GM23338 (cell line): Measurements from ENCODE around the gene LHX4. TPM values are rescaled to one million over a fixed set of nuclear protein-coding genes. Genes with fewer than 3 reads are reported as not detected.

Source experiments
- ATAC-seq: fragments of 200-7000 bp; cut with Tn5 transposase; 3 replicates; pipeline ENCODE4 v1.9.1; 2020
- DNase-seq: peaks from one replicate; pipeline ENCODE4 v3.0.0-alpha.2; 2015; ENCODE audit warnings: low spot score
- H2AFZ ChIP-seq: fragments of 200-600 bp; sonication (generic); 2 replicates; pipeline ENCODE4 v1.8.0; 2016; ENCODE audit warnings: antibody characterized with exemption, mild to moderate bottlenecking, moderate library complexity
- H3F3A ChIP-seq: fragments of 200-600 bp; sonication (generic); replicated peaks from 2 replicates; pipeline ENCODE4 v1.8.0; 2017; ENCODE audit warnings: antibody characterized with exemption, mixed run types, low read depth
- H3K27ac ChIP-seq: fragments of 200-600 bp; sonication (generic); 2 replicates; pipeline ENCODE4 v1.6.1; 2016; ENCODE audit warnings: low read depth
- H3K27me3 ChIP-seq: fragments of 200-600 bp; sonication (generic); 2 replicates; pipeline ENCODE4 v1.8.0; 2016; ENCODE audit warnings: mild to moderate bottlenecking, mixed run types, moderate library complexity; ENCODE audit not compliant: insufficient read depth
- H3K36me3 ChIP-seq: fragments of 200-600 bp; sonication (generic); 2 replicates; pipeline ENCODE4 v1.8.0; 2016; ENCODE audit warnings: mild to moderate bottlenecking; ENCODE audit not compliant: insufficient read depth
- H3K4me1 ChIP-seq: fragments of 200-600 bp; sonication (generic); 2 replicates; pipeline ENCODE4 v1.8.0; 2016; ENCODE audit warnings: mild to moderate bottlenecking, moderate library complexity; ENCODE audit not compliant: insufficient read depth
- H3K4me2 ChIP-seq: fragments of 200-600 bp; sonication (generic); 2 replicates; pipeline ENCODE4 v1.7.1; 2017; ENCODE audit warnings: mixed run types
- H3K4me3 ChIP-seq: fragments of 200-600 bp; sonication (generic); 2 replicates; pipeline ENCODE4 v1.6.1; 2016; ENCODE audit warnings: mixed run types
- H3K79me2 ChIP-seq: fragments of 200-600 bp; sonication (generic); replicated peaks from 2 replicates; pipeline ENCODE4 v1.8.0; 2017; ENCODE audit warnings: mild to moderate bottlenecking; ENCODE audit not compliant: insufficient read depth
- H3K9me2 ChIP-seq: fragments of 200-600 bp; sonication (generic); 2 replicates; pipeline ENCODE4 v1.8.0; 2017; ENCODE audit not compliant: insufficient read depth
- H4K20me1 ChIP-seq: fragments of 200-600 bp; sonication (generic); replicated peaks from 2 replicates; pipeline ENCODE4 v1.8.0; 2017; ENCODE audit warnings: mild to moderate bottlenecking; ENCODE audit not compliant: insufficient read depth
- H3K27ac Mint-ChIP-seq: 2 replicates; pipeline ENCODE4 v1.8.0; 2020; ENCODE audit warnings: inconsistent platforms, mild to moderate bottlenecking, moderate library complexity, mixed read lengths
- H3K27me3 Mint-ChIP-seq: 3 replicates; pipeline ENCODE4 v1.8.0; 2022; ENCODE audit warnings: low read depth, mild to moderate bottlenecking, moderate library complexity, mixed read lengths, inconsistent platforms; ENCODE audit not compliant: insufficient read depth, poor library complexity
- H3K36me3 Mint-ChIP-seq: 3 replicates; pipeline ENCODE4 v1.8.0; 2021; ENCODE audit warnings: low read depth, mild to moderate bottlenecking, inconsistent platforms, moderate library complexity, mixed read lengths
- H3K4me1 Mint-ChIP-seq: 3 replicates; pipeline ENCODE4 v1.8.0; 2020; ENCODE audit warnings: mild to moderate bottlenecking, inconsistent platforms, mixed read lengths
- H3K4me3 Mint-ChIP-seq: 3 replicates; pipeline ENCODE4 v1.8.0; 2021; ENCODE audit warnings: moderate library complexity, mild to moderate bottlenecking, inconsistent platforms, mixed read lengths
- H3K9me3 Mint-ChIP-seq: 3 replicates; pipeline ENCODE4 v1.8.0; 2020; ENCODE audit warnings: moderate library complexity, mild to moderate bottlenecking, inconsistent platforms, mixed read lengths
- CREB1 ChIP-seq: fragments of 250-450 bp; sonication (Bioruptor Pico); IDR thresholded peaks from 2 replicates; pipeline ENCODE4 v1.5.0; 2020; ENCODE audit warnings: low read depth, mild to moderate bottlenecking, moderate library complexity
- EZH2 ChIP-seq: fragments of 200-600 bp; sonication (generic); IDR thresholded peaks from one replicate; pipeline ENCODE4 v1.8.0; 2017; ENCODE audit warnings: antibody characterized with exemption, mild to moderate bottlenecking, low read depth; ENCODE audit not compliant: unreplicated experiment
- EZH2phosphoT487 ChIP-seq: fragments of 200-600 bp; sonication (generic); IDR thresholded peaks from one replicate; pipeline ENCODE4 v1.8.1; 2018; ENCODE audit warnings: antibody characterized with exemption; ENCODE audit not compliant: unreplicated experiment
- JUNB ChIP-seq: IDR thresholded peaks from one replicate; pipeline ENCODE4 v1.6.1; 2016; ENCODE audit warnings: antibody characterized with exemption; ENCODE audit not compliant: unreplicated experiment
- NANOG ChIP-seq: IDR thresholded peaks from 2 replicates; pipeline ENCODE4 v1.6.1; 2016; ENCODE audit warnings: antibody characterized with exemption, borderline replicate concordance
- POLR2AphosphoS5 ChIP-seq: IDR thresholded peaks from 2 replicates; pipeline ENCODE4 v1.6.1; 2016; ENCODE audit warnings: antibody characterized with exemption, low read depth
- STAT1 ChIP-seq: IDR thresholded peaks from one replicate; pipeline ENCODE4 v1.6.1; 2016; ENCODE audit warnings: antibody characterized with exemption; ENCODE audit not compliant: unreplicated experiment
- ZNF114 ChIP-seq: fragments of 250-450 bp; sonication (Bioruptor Pico); IDR thresholded peaks from 2 replicates; pipeline ENCODE4 v1.5.0; 2020; ENCODE audit warnings: mild to moderate bottlenecking, moderate library complexity
- ZNF331 ChIP-seq: fragments of 250-450 bp; sonication (Bioruptor Pico); IDR thresholded peaks from 2 replicates; pipeline ENCODE4 v1.5.0; 2020; ENCODE audit warnings: low read depth, mild to moderate bottlenecking, moderate library complexity
- polyA plus RNA-seq: library from polyadenylated mRNA; unstranded; fragments of >200 nt; fragmentation: Nextera tagmentation; extraction: Ambion mirVana; gene quantifications from 2 replicates; pipeline ENCODE4 v1.2.1, GENCODE V29; 2016
- total RNA-seq: library from RNA; depleted of rRNA; stranded (reverse); fragments of >200 nt; shearing (Covaris generic); gene quantifications from 2 replicates; pipeline ENCODE4 v1.2.3, GENCODE V29; 2014
- TF ChIP-seq, protein P1 (sequence below): IDR thresholded peaks from one replicate; pipeline ENCODE4 v1.6.1; 2018; ENCODE audit warnings: antibody characterized with exemption; ENCODE audit not compliant: unreplicated experiment
- TF ChIP-seq, protein P2 (sequence below): IDR thresholded peaks from 2 replicates; pipeline ENCODE4 v1.6.1; 2016; ENCODE audit warnings: antibody characterized with exemption

The LHX4 gene
- total and polyA plus RNA-seq, 2 experiments from 2014 or later: 1.4 to 2.5 TPM

DNA sequence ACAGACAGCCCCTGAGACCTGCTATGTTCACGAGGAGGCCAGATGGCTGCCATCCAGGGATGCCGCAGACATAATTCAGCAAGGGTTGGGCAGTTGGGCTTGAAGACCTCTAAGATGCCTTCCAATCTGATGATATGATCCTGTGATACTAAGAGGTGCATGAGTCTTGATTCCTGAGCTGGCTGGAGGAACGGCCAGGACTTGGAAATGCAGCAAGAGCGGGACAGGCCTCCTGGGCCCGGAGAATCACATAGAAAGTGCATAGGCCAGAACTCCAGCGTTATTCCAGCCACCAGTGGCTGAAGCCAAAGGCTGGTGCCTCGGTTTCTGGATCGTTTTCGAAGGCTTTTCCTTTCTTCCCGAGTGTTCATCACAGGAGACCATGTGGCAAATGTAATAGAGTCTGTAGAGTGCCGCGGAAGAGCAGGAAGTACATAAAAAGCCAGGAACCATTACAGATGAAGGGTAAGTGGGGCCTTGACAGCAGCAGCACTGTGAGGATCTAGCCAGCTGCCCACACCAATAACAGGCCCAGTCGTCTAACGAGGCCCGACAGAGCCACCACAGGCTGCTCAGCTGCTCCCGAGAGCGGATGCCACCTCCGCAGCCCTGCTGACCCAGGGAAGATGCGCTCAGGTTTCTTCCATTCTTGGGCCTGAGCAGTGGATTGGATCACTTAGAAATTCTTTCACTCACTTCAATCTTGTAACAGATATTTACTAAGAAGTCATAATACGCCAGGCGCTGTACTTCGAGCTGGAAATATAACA is 14.0 kb upstream of the LHX4 start:
- H3K79me2 ChIP-seq: no peaks in the 10 kb centered on the region
- Mint-ChIP-seq H3K9me3 (no peaks in the 10 kb centered on the region), H3K27me3 (peaks cover 5% of the 10 kb centered on the region), H3K36me3 (no peaks in the 10 kb centered on the region), H3K4me1 (peaks cover 8% of the 10 kb centered on the region), H3K4me3 (no peak overlapping the region), H3K27ac (no peak overlapping the region)
- H3K27me3 ChIP-seq: no peaks in the 10 kb centered on the region
- no peaks in the 10 kb centered on the region for H3K4me1 ChIP-seq
- no peaks in the 10 kb centered on the region for H4K20me1 ChIP-seq
- no peak overlapping the region for H3K27ac ChIP-seq
- peak overlapping the region; percentile 72; the same call in 1 of the 2 replicates for H2AFZ ChIP-seq
- TF ChIP-seq ZNF114 (CRISPR knock-in tag) (no peak), EZH2phosphoT487 (no peak), EZH2 (no peak), NANOG (no peak), POLR2AphosphoS5 (no peak), JUNB (no peak), STAT1 (no peak), ZNF331 (CRISPR knock-in tag) (no peak), CREB1 (CRISPR knock-in tag) (no peak)
- TF ChIP-seq, protein P1, sequence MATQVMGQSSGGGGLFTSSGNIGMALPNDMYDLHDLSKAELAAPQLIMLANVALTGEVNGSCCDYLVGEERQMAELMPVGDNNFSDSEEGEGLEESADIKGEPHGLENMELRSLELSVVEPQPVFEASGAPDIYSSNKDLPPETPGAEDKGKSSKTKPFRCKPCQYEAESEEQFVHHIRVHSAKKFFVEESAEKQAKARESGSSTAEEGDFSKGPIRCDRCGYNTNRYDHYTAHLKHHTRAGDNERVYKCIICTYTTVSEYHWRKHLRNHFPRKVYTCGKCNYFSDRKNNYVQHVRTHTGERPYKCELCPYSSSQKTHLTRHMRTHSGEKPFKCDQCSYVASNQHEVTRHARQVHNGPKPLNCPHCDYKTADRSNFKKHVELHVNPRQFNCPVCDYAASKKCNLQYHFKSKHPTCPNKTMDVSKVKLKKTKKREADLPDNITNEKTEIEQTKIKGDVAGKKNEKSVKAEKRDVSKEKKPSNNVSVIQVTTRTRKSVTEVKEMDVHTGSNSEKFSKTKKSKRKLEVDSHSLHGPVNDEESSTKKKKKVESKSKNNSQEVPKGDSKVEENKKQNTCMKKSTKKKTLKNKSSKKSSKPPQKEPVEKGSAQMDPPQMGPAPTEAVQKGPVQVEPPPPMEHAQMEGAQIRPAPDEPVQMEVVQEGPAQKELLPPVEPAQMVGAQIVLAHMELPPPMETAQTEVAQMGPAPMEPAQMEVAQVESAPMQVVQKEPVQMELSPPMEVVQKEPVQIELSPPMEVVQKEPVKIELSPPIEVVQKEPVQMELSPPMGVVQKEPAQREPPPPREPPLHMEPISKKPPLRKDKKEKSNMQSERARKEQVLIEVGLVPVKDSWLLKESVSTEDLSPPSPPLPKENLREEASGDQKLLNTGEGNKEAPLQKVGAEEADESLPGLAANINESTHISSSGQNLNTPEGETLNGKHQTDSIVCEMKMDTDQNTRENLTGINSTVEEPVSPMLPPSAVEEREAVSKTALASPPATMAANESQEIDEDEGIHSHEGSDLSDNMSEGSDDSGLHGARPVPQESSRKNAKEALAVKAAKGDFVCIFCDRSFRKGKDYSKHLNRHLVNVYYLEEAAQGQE: no peak
- TF ChIP-seq, protein P2, sequence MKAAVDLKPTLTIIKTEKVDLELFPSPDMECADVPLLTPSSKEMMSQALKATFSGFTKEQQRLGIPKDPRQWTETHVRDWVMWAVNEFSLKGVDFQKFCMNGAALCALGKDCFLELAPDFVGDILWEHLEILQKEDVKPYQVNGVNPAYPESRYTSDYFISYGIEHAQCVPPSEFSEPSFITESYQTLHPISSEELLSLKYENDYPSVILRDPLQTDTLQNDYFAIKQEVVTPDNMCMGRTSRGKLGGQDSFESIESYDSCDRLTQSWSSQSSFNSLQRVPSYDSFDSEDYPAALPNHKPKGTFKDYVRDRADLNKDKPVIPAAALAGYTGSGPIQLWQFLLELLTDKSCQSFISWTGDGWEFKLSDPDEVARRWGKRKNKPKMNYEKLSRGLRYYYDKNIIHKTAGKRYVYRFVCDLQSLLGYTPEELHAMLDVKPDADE: no peak
- ATAC-seq (no peak), DNase-seq (no peak)
- H3K4me3 ChIP-seq: no peak overlapping the region
- H3F3A ChIP-seq: no peaks in the 10 kb centered on the region
- H3K9me2 ChIP-seq: no peaks in the 10 kb centered on the region
- H3K4me2 ChIP-seq: no peak overlapping the region
- H3K36me3 ChIP-seq: no peaks in the 10 kb centered on the region

DNA sequence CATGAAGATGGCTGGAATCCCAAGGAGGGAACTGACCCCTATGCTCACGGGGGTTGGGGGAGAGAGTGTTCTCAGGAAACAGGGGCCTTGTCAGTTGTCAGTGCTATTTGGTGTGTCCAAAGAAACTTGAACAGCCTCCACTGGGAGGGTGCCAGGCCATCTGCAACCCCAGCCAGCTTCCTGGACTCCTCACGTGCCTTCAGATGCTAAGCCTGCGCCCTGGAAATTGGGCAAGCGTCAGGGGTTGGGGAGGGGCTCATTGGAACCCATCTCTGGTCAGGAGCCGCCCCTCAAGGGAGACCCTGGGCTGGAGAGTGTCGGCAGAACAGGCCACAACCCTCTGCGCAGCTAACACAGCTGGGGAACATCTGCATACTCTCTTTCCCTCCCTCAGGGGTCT is 13.1 kb upstream of the LHX4 start:
- H3K4me1 Mint-ChIP-seq: peaks cover 12% of the 10 kb centered on the region
- no peaks in the 10 kb centered on the region for H3K36me3 Mint-ChIP-seq
- no peaks in the 10 kb centered on the region for H4K20me1 ChIP-seq
- H3K4me2 ChIP-seq: no peak overlapping the region
- H3K9me2 ChIP-seq: no peaks in the 10 kb centered on the region
- H3K27ac ChIP-seq: no peak overlapping the region
- ATAC-seq: no peak
- no peak overlapping the region for H3K27ac Mint-ChIP-seq
- H3K36me3 ChIP-seq: no peaks in the 10 kb centered on the region
- no peak overlapping the region for H2AFZ ChIP-seq
- no peaks in the 10 kb centered on the region for H3F3A ChIP-seq
- peaks cover 7% of the 10 kb centered on the region for H3K27me3 Mint-ChIP-seq
- peaks cover 6% of the 10 kb centered on the region; the same call in 1 of the 2 replicates for H3K4me1 ChIP-seq
- H3K79me2 ChIP-seq: no peaks in the 10 kb centered on the region
- DNase-seq: no peak
- no peak overlapping the region for H3K4me3 ChIP-seq
- no peaks in the 10 kb centered on the region for H3K27me3 ChIP-seq
- no peak overlapping the region for H3K4me3 Mint-ChIP-seq
- TF ChIP-seq STAT1 (no peak), NANOG (no peak), ZNF114 (CRISPR knock-in tag) (no peak), EZH2phosphoT487 (no peak), JUNB (no peak)
- no peaks in the 10 kb centered on the region for H3K9me3 Mint-ChIP-seq
